Measurements from ENCODE around the gene NTNG2.

NTNG2 gene

GRCh38 chr9:132169672-132170392 is 8.0 kb downstream of the NTNG2 start:
- DNase-seq (ENCODE audit: low spot score) (peak; percentile 74), FAIRE-seq (no peak)

DNA sequence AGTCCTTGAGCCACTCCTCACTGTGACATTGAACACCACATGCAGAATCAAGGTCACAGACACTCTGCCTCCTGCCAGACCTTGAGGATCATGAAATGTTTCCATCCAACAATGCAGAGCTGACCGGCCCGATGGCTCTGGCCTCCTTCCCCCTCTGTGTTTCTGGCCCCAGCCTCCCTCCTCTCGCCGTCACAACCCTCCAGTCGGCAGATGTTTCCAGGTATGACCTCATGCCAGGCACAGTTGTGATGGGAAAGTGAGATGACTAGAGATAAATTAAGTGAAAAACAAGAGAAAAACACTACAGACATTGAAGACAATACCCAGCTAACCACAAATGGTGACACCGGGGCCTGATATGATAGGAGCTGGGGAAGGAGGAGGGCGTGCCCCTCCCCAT is 9.8 kb downstream of the NTNG2 start:
- DNase-seq (ENCODE audit: low spot score) (no peak), FAIRE-seq (no peak)

GRCh38 chr9:132172185-132172584 is 10.3 kb downstream of the NTNG2 start:
- FAIRE-seq (no peak), DNase-seq (ENCODE audit: low spot score) (no peak)

- no peak for DNase-seq (ENCODE audit: low spot score)
- FAIRE-seq = no peak
Measured at GRCh38 chr9:132175431-132175830, 13.6 kb downstream of the NTNG2 start.

DNA sequence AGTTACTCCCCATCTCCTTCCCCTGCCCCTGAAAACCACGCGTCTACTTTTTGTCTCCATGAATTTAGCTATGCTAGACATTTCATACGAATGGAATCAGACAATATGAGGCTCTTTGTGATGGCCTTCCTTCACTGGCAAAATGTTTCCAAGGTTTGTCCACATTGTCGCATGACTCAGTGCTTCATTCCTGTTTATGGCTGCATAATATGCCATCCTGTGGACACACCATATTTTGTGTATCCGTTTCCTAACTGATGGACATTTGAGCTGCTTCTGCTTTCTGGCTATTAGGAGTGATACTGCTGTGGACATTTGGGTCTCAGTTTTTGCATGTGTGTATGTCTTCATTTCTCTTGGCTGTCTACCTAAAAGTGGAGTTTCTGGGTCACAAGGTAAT is 14.5 kb downstream of the NTNG2 start:
- no peak for DNase-seq (ENCODE audit: low spot score)
- no peak for FAIRE-seq

GRCh38 chr9:132181796-132182313 is 20.0 kb downstream of the NTNG2 start:
- no peak for FAIRE-seq
- DNase-seq (ENCODE audit: low spot score) = no peak

DNA sequence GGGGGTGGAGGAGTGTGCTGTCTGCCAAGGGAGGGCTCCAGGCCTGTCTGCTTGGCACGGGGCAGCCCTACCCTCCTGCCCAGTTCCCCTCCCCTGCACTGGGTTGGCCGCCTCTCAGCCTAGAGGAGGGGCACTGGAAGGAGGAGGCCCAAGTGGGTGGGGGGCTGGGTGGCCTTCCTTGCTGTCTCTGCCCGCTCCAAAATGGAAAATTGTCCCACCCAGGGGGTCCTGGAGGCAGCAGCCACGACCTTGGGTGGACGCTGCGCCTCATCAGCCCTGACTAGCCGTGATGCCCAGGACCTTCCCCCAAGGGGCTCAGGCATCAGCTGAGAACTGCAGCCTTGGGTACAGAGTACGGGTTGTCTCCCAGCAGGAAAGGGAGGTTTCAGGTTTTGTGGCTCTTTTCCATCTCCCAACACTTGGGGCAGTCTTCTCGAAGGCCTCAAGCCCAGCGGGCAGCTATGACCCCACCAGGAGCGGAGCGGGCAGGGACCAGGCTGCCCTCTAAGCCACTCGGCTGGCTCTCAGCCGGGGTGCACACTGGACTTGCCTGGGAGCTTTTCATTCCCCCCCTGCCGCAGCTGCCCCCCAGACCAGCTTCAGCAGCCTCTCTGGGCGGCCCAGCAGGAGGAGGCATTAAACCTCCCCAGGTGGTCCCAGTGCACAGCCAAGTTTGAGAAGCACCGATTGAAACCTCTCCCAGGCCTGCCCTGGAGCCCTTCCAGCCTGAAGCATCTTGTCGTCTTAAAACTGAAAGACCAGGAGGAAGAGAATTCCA is 20.6 kb downstream of the NTNG2 start:
- DNase-seq (ENCODE audit: low spot score) (no peak), FAIRE-seq (no peak)

DNA sequence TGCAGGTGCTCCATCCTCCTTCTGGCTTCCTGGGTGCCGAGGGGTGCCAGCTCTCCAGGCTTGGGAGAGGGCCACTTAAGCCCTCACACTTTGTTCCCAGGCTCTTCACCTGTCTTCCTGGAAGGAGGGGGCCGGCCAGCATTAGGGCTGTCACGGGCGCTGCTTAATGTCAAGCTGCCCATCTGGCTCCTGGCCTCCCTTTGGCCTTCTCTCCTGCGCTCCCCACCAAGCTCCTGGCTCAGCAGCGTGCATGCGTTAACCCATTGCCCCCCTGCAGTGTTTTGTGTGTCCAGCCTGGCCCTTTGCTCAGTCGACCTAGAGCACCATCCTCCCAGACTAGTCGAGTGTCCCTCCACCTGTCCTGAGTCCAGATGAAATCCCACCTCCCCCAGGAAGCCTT is 21.3 kb downstream of the NTNG2 start:
- no peak for FAIRE-seq
- DNase-seq (ENCODE audit: low spot score) = no peak

GRCh38 chr9:132183715-132184114 is 21.9 kb downstream of the NTNG2 start:
- DNase-seq (ENCODE audit: low spot score) (no peak), FAIRE-seq (no peak)

- DNase-seq (ENCODE audit: low spot score) (no peak), FAIRE-seq (no peak)
Measured at GRCh38 chr9:132184124-132184523, 22.3 kb downstream of the NTNG2 start.

DNA sequence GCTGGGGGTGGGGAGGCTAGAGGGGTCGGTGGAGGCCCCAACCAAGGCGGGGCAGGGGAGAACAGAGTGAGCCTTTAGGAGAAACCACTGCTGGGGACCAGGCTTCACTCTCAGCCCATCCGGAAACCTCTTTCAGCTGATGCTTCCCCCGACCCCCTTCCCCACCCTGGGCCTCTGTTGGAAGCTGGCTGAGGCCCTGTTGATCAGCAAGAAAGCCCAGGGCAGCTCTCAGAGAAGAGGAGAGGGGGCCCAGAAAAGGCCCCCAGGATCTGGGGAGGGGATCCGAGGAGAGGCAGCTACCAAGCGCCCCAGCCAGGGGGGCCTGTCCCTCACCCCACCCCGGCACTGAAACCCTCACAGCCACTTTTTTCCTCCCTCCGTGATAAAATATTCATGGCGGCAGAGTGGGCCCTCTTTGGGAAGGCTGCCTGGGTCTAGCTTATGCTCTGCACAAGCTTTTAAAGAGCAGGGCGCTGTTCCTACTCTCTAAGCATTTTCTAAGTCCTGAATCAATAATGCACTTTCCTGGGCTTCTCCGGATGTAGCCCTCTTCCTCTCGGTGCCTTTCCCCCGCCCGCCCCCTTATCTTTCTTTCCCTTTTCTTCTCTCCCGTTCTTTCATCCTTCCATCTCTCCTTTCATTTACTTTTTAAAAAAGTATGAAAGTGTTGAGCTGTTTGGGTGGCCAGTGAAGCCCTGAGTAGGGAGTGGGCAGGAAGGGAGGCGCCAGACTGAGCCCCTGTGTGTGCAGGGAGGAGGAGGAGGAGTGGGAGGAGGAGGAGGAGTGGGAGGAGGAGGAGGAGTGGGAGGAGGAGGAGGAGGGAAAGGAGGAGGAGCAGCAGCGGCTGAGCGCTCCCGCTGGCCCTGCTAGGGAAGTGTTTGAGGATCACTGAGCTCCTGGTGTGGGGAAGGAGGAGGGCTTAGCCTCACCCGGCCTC is 23.5 kb downstream of the NTNG2 start:
- FAIRE-seq (no peak), DNase-seq (ENCODE audit: low spot score) (no peak)

DNA sequence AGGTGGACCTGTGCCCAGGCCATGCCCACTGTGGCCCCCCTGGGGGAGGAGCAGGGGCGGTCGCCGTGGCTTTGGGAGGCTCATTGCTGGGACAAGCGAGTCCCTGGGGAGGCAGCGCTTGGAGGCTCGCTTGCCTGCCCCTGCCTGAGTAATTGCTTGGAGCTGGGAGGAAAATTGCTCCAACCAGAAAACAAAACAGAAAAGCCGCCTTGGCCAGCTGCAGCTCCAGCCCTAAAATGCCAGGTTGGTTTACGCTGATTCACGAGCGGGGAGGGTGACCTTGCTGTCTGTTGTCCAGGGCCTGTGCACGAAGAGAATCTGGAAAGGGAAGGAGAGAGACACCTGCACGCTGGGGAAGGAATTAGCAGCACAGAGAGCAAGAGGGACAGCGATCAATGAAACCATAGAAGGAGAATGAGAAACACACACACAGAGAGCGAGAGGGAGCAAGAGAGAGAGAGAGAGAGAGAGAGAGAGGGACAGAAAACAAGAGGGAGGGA is 25.3 kb downstream of the NTNG2 start:
- no peak for FAIRE-seq
- no peak for DNase-seq (ENCODE audit: low spot score)

DNA sequence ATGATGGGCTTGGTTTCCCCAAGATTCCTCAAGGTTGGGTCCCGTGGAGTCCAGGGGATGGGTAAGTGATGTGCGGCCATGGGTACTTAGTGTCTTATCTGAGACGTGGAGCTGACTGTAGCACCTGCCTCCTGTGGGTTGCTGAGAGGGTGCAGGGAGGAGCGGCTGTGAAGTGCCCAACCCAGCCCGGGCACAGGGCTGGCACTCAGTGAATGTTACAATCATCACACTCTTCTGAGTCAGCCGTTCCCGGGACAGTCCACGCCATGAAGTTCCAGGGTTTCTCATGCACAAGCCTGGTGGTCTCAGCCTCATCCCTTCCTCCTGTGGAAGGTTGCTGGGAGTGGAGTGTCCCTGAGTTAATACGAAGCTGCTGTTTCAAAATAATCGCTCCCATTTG is 29.1 kb downstream of the NTNG2 start:
- DNase-seq (ENCODE audit: low spot score) (no peak), FAIRE-seq (no peak)

DNA sequence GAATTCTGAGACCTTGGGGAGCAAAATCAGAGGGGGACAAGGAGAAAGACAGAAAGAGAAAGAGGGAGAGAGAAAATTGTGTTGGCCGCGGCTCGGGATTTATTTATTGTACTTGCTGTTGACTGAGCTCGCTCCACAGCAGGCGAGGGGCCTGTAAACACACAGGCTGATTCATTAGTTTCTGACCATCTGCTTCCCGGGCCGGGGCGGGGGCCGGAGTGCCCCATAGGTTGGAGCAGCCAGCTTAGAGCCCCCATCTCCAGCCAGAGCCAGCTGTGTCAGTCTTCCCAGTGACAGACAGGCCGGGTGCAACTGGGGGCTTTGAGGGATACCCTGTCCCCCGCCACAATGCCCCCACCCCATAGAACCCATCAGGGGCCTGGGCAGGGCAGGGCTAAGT is 30.9 kb downstream of the NTNG2 start:
- no peak for FAIRE-seq
- no peak for DNase-seq (ENCODE audit: low spot score)

- no peak for DNase-seq (ENCODE audit: low spot score)
- FAIRE-seq = no peak
Measured at GRCh38 chr9:132193227-132194124, 31.6 kb downstream of the NTNG2 start.

DNA sequence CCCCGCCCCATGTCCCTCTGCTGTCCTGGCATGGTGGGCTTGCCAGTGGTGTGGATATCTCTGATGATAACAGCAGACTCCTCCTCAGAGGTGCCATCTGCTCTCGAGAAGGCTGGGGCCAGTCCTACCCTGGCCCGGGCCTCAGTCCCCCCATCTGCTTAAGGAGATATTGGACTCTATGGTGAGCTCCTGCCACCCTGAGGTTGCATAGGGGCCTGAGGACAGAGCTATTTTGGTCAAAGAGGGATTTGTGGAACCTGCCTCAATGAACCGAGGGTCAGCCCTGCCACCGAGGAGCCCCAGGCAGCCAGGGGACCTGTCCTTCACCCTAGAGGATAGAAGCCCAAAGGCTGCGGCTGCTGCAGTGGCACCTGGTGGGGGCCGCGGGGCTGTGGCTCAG is 32.6 kb downstream of the NTNG2 start:
- DNase-seq (ENCODE audit: low spot score) (no peak), FAIRE-seq (no peak)

DNA sequence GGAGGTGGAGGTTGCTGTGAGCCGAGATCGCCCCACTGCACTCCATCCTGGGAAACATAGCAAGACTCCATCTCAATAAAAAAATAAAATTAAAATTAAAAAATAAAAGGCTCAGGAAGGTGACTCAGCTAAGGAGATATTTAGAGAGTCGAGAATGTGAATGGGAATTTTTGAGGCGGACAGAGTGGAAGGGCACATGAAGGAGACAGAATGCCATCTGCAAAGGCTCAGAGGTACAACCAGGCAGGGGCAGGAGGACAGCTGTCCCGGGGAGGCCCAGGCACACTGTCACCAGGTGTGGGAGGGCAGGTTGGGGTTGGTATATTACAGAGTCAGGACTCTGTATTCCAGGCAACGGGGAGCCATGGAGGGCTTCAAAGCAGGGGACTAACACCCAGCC is 35.5 kb downstream of the NTNG2 start:
- DNase-seq (ENCODE audit: low spot score) (no peak), FAIRE-seq (no peak)

DNA sequence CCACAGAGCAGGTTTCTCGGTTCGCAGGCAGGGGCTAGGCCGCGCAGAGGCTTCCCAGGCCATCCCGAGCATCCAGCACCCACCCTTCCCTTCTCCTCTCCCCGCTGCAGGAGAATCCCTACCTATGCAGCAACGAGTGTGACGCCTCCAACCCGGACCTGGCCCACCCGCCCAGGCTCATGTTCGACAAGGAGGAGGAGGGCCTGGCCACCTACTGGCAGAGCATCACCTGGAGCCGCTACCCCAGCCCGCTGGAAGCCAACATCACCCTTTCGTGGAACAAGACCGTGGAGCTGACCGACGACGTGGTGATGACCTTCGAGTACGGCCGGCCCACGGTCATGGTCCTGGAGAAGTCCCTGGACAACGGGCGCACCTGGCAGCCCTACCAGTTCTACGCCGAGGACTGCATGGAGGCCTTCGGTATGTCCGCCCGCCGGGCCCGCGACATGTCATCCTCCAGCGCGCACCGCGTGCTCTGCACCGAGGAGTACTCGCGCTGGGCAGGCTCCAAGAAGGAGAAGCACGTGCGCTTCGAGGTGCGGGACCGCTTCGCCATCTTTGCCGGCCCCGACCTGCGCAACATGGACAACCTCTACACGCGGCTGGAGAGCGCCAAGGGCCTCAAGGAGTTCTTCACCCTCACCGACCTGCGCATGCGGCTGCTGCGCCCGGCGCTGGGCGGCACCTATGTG is 36.1 kb downstream of the NTNG2 start:
- FAIRE-seq (no peak), DNase-seq (ENCODE audit: low spot score) (no peak)

- no peak for FAIRE-seq
- no peak for DNase-seq (ENCODE audit: low spot score)
Measured at GRCh38 chr9:132199056-132199455, 37.2 kb downstream of the NTNG2 start.

DNA sequence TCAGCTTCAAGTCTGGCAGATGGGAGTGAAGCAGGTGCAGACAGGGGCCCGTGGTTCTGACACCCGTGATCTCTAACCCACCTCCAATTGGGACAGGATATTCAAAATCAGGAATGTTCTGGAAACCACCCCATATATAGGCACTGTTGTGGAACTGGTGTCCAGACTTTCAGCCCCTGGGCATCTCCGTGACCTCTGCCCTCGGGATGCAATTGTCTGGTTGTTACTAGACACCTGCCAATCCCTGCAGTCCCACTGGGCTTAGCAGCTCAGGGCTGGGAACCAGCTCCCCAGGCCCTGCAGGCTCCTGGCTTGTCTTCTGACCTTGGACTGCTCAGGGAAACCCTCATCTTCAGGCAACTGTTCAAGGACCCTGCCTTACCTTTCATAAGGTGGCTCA is 38.8 kb downstream of the NTNG2 start:
- no peak for FAIRE-seq
- DNase-seq (ENCODE audit: low spot score) = no peak

Data from urothelium cell line (cell line).